Epithelial cell of esophagus (primary cell): ENCODE measurements around the gene ATP6V0C.

Experiments
- DNase-seq: peaks from one replicate; pipeline ENCODE4 v3.0.0; 2010; ENCODE audit warnings: low read depth
- H3K4me3 ChIP-seq: 2 replicates; pipeline ENCODE4 v1.5.1; 2011; ENCODE audit warnings: mild to moderate bottlenecking, low read length, control low read depth
- CTCF ChIP-seq: IDR thresholded peaks from 2 replicates; pipeline ENCODE4 v1.5.1; 2011; ENCODE audit warnings: low read depth, mild to moderate bottlenecking, low read length, control low read depth, inconsistent platforms; ENCODE audit not compliant: insufficient read depth; ENCODE audit errors: missing control alignments

The ATP6V0C gene

GRCh38 chr16:2507052-2507659 lies 6.6 kb upstream of the ATP6V0C start:
- no peak overlapping the region for H3K4me3 ChIP-seq
- TF ChIP-seq CTCF: no peak
- DNase-seq: no peak

- no peak for DNase-seq
- no peak overlapping the region for H3K4me3 ChIP-seq
- no peak for TF ChIP-seq CTCF
Observed at GRCh38 chr16:2507665-2508064, 6.1 kb upstream of the ATP6V0C start.

GRCh38 chr16:2508722-2509400 lies 4.9 kb upstream of the ATP6V0C start:
- no peak for DNase-seq
- no peak overlapping the region for H3K4me3 ChIP-seq
- TF ChIP-seq CTCF: no peak

GRCh38 chr16:2511128-2511800 lies 2.5 kb upstream of the ATP6V0C start:
- no peak overlapping the region for H3K4me3 ChIP-seq
- peak; percentile 57 for DNase-seq
- TF ChIP-seq CTCF: no peak

GRCh38 chr16:2511996-2512734 lies 1.6 kb upstream of the ATP6V0C start:
- H3K4me3 ChIP-seq: no peak overlapping the region
- no peak for TF ChIP-seq CTCF
- no peak for DNase-seq

- DNase-seq: no peak
- H3K4me3 ChIP-seq: peak overlapping the region; percentile 43
- TF ChIP-seq CTCF: no peak
Observed at GRCh38 chr16:2512735-2513404, 882 bp upstream of the ATP6V0C start.
